Measurements from ENCODE around the gene TCEAL2. TPM values are rescaled to one million over a fixed set of nuclear protein-coding genes. Genes with fewer than 3 reads are reported as not detected.
"Not testable (repeated sequence)": the region's sequence is repeated elsewhere in the genome, so short reads cannot be mapped to it uniquely, and the experiment has no call there.

The TCEAL2 gene
- not detected in 2 replicates for total RNA-seq

GRCh38 chrX:102125436-102125835 lies at the start of gene TCEAL2:
TSS of gene TCEAL2 (plus strand) at chrX:102125679. CDS start at chrX:102126831, 1,152 bp downstream.
- DNase-seq (ENCODE audit: extremely low read depth, low read depth, low spot score) = not testable (repeated sequence)

- DNase-seq (ENCODE audit: extremely low read depth, low read depth, low spot score) = no peak
These were observed 48.1 kb upstream of the TCEAL2 start for GRCh38 chrX:102077426-102077825.

- DNase-seq (ENCODE audit: extremely low read depth, low read depth, low spot score) = no peak
These were observed 39.8 kb upstream of the TCEAL2 start for GRCh38 chrX:102085706-102086105.

- no peak for DNase-seq (ENCODE audit: extremely low read depth, low read depth, low spot score)
These were observed 12.1 kb upstream of the TCEAL2 start for GRCh38 chrX:102113367-102113766.

- DNase-seq (ENCODE audit: extremely low read depth, low read depth, low spot score) = no peak
These were observed 9.7 kb upstream of the TCEAL2 start for GRCh38 chrX:102115748-102116147.

- not testable (repeated sequence) for DNase-seq (ENCODE audit: extremely low read depth, low read depth, low spot score)
These were observed 465 bp upstream of the TCEAL2 start for GRCh38 chrX:102125014-102125413.

GRCh38 chrX:102126080-102126818 lies 770 bp downstream of the TCEAL2 start:
- not testable (repeated sequence) for DNase-seq (ENCODE audit: extremely low read depth, low read depth, low spot score)

- DNase-seq (ENCODE audit: extremely low read depth, low read depth, low spot score) = no peak
These were observed 1.4 kb downstream of the TCEAL2 start for GRCh38 chrX:102126863-102127262.

- peak; percentile 2 for DNase-seq (ENCODE audit: extremely low read depth, low read depth, low spot score)
These were observed 4.0 kb downstream of the TCEAL2 start for GRCh38 chrX:102129473-102129872.

GRCh38 chrX:102138064-102138463 lies 12.6 kb downstream of the TCEAL2 start:
- DNase-seq (ENCODE audit: extremely low read depth, low read depth, low spot score) = no peak

- DNase-seq (ENCODE audit: extremely low read depth, low read depth, low spot score) = not testable (repeated sequence)
These were observed 15.4 kb downstream of the TCEAL2 start for GRCh38 chrX:102140876-102141275.

- not testable (repeated sequence) for DNase-seq (ENCODE audit: extremely low read depth, low read depth, low spot score)
These were observed 16.2 kb downstream of the TCEAL2 start for GRCh38 chrX:102141631-102142030.

- DNase-seq (ENCODE audit: extremely low read depth, low read depth, low spot score) = not testable (repeated sequence)
These were observed 16.8 kb downstream of the TCEAL2 start, which contains the start of gene TCEAL6 for GRCh38 chrX:102142274-102142673. TSS of gene TCEAL6 (minus strand) at chrX:102142481.

- no peak for DNase-seq (ENCODE audit: extremely low read depth, low read depth, low spot score)
These were observed 28.9 kb downstream of the TCEAL2 start for GRCh38 chrX:102154218-102154860.

- no peak for DNase-seq (ENCODE audit: extremely low read depth, low read depth, low spot score)
These were observed 29.7 kb downstream of the TCEAL2 start for GRCh38 chrX:102154900-102155805.

GRCh38 chrX:102155806-102156179 lies 30.3 kb downstream of the TCEAL2 start, which contains the start of gene BEX5:
TSS of gene BEX5 (minus strand) at chrX:102155977. CDS start at chrX:102154265, 1,712 bp downstream.
- peak; percentile 3 for DNase-seq (ENCODE audit: extremely low read depth, low read depth, low spot score)

Other genes starting within 250 kb of the TCEAL2 start
- 1.6 and 4.8 TPM in 2 replicates for gene ZMAT1, start 193.7 kb upstream of the TCEAL2 start, total RNA-seq
- not detected in 2 replicates for gene TCEAL6, start 16.8 kb downstream of the TCEAL2 start, total RNA-seq
- 0.47 TPM in 1 of 2 replicates, not detected in the other for gene BEX5, start 30.3 kb downstream of the TCEAL2 start, total RNA-seq
- gene TCP11X1, start 89.6 kb downstream of the TCEAL2 start, total RNA-seq = not detected in 2 replicates
- not detected in 2 replicates for gene NXF2, start 121.5 kb downstream of the TCEAL2 start, total RNA-seq